Thoracic aorta (tissue), 2 donors: ENCODE data around the gene ZNF644. TPM values are rescaled to one million over a fixed set of nuclear protein-coding genes. Genes with fewer than 3 reads are reported as not detected.

Experiments
- ATAC-seq: fragments of 150-250 bp; one replicate; pipeline ENCODE4 v1.8.0; 2017; ENCODE audit warnings: low read depth; ENCODE audit not compliant: insufficient number of reproducible peaks, low FRiP score
- DNase-seq: peaks from one replicate; pipeline ENCODE4 v3.0.0-alpha.2; 2020; ENCODE audit warnings: low spot score
- H3K27ac ChIP-seq, 2 donors: fragments of 200-600 bp; sonication (generic); 1 replicate in 1 of 2; 2 replicates in 1 of 2; pipeline ENCODE4 v1.5.1; 2016; ENCODE audit warnings: mild to moderate bottlenecking in 2 of 2, moderate library complexity in 2 of 2
- H3K27me3 ChIP-seq: fragments of 200-600 bp; sonication (generic); replicated peaks from 2 replicates; pipeline ENCODE4 v1.6.0; 2016; ENCODE audit warnings: mild to moderate bottlenecking; ENCODE audit not compliant: insufficient read depth
- H3K36me3 ChIP-seq: fragments of 200-600 bp; sonication (generic); one replicate; pipeline ENCODE4 v1.5.1; 2016
- H3K4me1 ChIP-seq, 2 donors: fragments of 200-600 bp; sonication (generic); 1 replicate in 1 of 2; 2 replicates in 1 of 2; pipeline versions ENCODE4 v1.5.1 to v1.6.0; 2016; ENCODE audit warnings: low read depth in 2 of 2, mild to moderate bottlenecking in 1 of 2; ENCODE audit not compliant: control insufficient read depth in 1 of 2
- H3K4me3 ChIP-seq: fragments of 200-600 bp; sonication (generic); 2 replicates; pipeline ENCODE4 v1.5.1; 2016; ENCODE audit warnings: mild to moderate bottlenecking
- H3K9me3 ChIP-seq: fragments of 200-600 bp; sonication (generic); 2 replicates; pipeline ENCODE4 v1.5.1; 2016
- total RNA-seq, 2 donors: library from RNA; depleted of rRNA; stranded (reverse); fragments of >200 nt; gene quantifications; one replicate each; pipeline versions ENCODE4 v1.1.0 to v1.2.3, GENCODE V29; 2016
- TF ChIP-seq, protein P1 (sequence below): fragments of 200-600 bp; sonication (generic); IDR thresholded peaks from one replicate; pipeline ENCODE4 v1.5.1; 2019; ENCODE audit warnings: antibody characterized with exemption

The ZNF644 gene
- total RNA-seq, 2 donors from 2014 or later = 39.0 to 48.7 TPM

DNA sequence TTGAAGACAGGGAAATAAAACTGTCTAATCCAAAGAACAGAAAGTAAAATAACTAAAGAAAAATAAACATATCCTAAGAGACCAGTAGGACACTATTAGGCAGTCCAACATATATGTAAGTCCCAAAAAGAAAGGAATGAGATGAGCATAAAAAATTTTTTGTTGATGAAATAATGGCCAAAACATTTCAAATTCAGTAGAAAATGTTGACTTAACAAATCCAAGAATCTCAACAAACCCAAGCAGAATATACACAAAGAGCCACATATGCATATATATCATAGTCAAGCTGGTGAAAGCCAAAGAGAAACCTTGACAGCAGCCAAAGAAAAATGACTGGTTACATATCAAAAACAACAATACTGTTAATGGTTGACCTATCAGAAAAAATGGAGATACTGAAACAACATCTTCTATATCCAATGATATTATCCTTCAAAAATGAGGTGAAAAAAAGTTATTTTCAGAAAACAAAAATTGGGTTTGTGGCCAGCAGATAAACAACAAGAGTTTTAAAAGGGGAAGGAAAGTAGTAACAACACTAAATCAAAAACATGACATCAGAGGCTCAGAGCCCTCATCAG lies 26.4 kb downstream of the ZNF644 start:
- H3K9me3 ChIP-seq = no peaks in the 10 kb centered on the region
- no peaks in the 10 kb centered on the region for H3K4me1 ChIP-seq
- no peak overlapping the region for H3K4me3 ChIP-seq
- H3K27ac ChIP-seq = no peak overlapping the region
- DNase-seq = no peak
- H3K27me3 ChIP-seq = no peaks in the 10 kb centered on the region
- ATAC-seq = no peak
- no peaks in the 10 kb centered on the region for H3K36me3 ChIP-seq
- TF ChIP-seq, protein P1, sequence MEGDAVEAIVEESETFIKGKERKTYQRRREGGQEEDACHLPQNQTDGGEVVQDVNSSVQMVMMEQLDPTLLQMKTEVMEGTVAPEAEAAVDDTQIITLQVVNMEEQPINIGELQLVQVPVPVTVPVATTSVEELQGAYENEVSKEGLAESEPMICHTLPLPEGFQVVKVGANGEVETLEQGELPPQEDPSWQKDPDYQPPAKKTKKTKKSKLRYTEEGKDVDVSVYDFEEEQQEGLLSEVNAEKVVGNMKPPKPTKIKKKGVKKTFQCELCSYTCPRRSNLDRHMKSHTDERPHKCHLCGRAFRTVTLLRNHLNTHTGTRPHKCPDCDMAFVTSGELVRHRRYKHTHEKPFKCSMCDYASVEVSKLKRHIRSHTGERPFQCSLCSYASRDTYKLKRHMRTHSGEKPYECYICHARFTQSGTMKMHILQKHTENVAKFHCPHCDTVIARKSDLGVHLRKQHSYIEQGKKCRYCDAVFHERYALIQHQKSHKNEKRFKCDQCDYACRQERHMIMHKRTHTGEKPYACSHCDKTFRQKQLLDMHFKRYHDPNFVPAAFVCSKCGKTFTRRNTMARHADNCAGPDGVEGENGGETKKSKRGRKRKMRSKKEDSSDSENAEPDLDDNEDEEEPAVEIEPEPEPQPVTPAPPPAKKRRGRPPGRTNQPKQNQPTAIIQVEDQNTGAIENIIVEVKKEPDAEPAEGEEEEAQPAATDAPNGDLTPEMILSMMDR = no peak

DNA sequence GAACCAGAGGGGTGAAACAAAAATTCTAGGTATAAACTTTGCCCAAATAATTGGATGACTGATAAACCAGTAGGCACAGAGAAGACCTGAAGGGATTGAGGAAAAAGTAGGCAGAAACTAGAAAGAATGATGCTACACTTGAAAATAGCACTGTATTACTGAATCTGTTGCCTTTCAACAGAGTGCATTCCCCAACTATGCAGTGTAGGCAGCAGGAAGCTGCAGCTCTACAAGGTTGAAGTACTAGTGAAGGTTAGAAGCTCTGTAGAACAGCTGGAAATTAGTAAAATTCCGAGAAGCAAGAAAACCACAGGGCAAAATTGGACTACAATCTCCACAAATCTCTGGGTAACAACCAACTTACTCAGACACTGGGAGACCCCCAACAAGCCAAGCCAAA lies 27.4 kb downstream of the ZNF644 start:
- TF ChIP-seq, protein P1 = no peak
- Histone ChIP-seq H3K27me3 (no peaks in the 10 kb centered on the region), H3K27ac (no peak overlapping the region), H3K4me1 (no peaks in the 10 kb centered on the region), H3K36me3 (no peaks in the 10 kb centered on the region), H3K9me3 (no peaks in the 10 kb centered on the region), H3K4me3 (no peak overlapping the region)
- no peak for DNase-seq
- ATAC-seq = no peak

DNA sequence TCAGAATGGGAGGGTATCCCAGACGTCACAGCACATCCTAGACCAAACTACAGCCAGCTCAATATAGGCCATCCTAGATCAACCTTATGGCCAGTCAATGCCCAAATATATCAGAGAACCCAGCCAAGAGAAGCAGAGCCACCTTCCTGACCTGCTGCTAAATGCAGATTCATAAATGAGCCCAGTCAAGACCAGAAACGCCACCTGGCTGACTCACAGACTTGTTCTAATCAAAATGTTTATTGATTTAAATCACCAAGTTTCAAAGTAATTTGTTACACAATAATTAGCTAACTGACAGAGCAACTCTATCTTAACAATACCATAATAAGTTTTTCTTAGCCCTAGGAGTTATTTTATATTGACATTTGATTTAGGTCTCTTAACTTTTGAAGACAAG lies 28.6 kb downstream of the ZNF644 start:
- Histone ChIP-seq H3K27ac (no peak overlapping the region), H3K9me3 (no peaks in the 10 kb centered on the region), H3K4me1 (no peaks in the 10 kb centered on the region), H3K36me3 (no peaks in the 10 kb centered on the region), H3K4me3 (no peak overlapping the region), H3K27me3 (no peaks in the 10 kb centered on the region)
- TF ChIP-seq, protein P1 = no peak
- DNase-seq (no peak), ATAC-seq (no peak)

DNA sequence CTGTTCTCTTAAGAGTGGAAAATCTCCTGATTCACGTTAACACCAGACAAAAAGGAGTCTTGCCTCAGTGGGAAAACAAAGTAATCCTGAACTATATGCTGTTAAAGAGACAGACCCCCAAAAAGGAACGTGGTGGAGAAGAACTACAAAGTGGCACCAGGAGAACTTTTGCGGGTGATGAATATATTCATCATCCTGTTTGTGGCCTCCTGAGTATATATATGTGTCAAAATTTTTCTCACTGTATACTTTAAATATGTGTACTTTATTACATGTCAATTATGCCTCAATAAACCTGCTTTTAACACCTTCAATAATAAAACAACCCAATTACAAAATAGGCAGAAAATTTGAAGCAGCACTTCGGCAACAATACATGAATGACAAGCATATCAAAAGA lies 31.1 kb downstream of the ZNF644 start:
- ATAC-seq (no peak), DNase-seq (no peak)
- no peak overlapping the region for H3K4me3 ChIP-seq
- H3K27ac ChIP-seq = no peak overlapping the region
- peaks cover 0 to under 1% of the 10 kb centered on the region in 2 donors for H3K4me1 ChIP-seq
- peaks cover 3% of the 10 kb centered on the region for H3K9me3 ChIP-seq
- H3K36me3 ChIP-seq = no peaks in the 10 kb centered on the region
- no peaks in the 10 kb centered on the region for H3K27me3 ChIP-seq
- TF ChIP-seq, protein P1 = no peak

DNA sequence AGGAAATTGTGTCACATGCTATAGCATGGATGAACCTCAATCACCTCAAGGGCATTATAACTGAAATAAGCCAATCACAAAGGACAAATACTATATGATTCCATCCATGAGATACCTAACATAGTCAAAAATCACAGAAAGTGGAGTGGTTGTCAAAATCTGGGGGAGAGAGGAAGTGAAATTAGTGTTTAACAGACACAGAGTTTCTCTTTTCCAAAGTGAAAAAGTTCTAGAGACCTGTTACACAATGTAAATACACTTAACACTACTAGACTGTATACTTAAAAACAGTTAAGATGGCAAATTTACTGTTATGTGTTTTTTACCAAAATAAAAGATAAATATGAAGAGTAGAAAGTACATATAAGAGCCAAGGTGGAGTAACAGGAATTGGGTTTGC lies 31.8 kb downstream of the ZNF644 start:
- Histone ChIP-seq H3K36me3 (no peaks in the 10 kb centered on the region), H3K27ac (no peak overlapping the region), H3K27me3 (no peaks in the 10 kb centered on the region), H3K9me3 (peaks cover 3% of the 10 kb centered on the region), H3K4me1 (peaks cover 0 to 5% of the 10 kb centered on the region in 2 donors), H3K4me3 (no peak overlapping the region)
- TF ChIP-seq, protein P1 = no peak
- ATAC-seq (no peak), DNase-seq (no peak)
